KMS-11 (cell line): ENCODE results near the gene GADL1.
A peak's percentile ranks its signal among the peaks of the same experiment; 100 is the strongest.

ENCODE experiments used
- H2AFZ ChIP-seq: fragments of 200-600 bp; sonication (generic); 2 replicates; pipeline ENCODE4 v1.6.1; 2016; ENCODE audit warnings: antibody characterized with exemption, mixed run types, low read depth
- H3K27ac ChIP-seq: fragments of 200-600 bp; sonication (generic); 2 replicates; pipeline ENCODE4 v1.6.1; 2016; ENCODE audit warnings: mild to moderate bottlenecking, mixed run types
- H3K27me3 ChIP-seq: fragments of 200-600 bp; sonication (generic); 2 replicates; pipeline ENCODE4 v1.6.1; 2017; ENCODE audit warnings: mild to moderate bottlenecking, low read depth, mixed run types, moderate library complexity; ENCODE audit not compliant: insufficient read depth
- H3K36me3 ChIP-seq: fragments of 200-600 bp; sonication (generic); 2 replicates; pipeline ENCODE4 v1.6.1; 2017; ENCODE audit warnings: mild to moderate bottlenecking, mixed run types; ENCODE audit not compliant: insufficient read depth
- H3K4me1 ChIP-seq: fragments of 200-600 bp; sonication (generic); 2 replicates; pipeline ENCODE4 v1.6.1; 2016; ENCODE audit warnings: mild to moderate bottlenecking, low read depth, mixed run types; ENCODE audit not compliant: poor library complexity, severe bottlenecking
- H3K4me2 ChIP-seq: fragments of 200-600 bp; sonication (generic); 2 replicates; pipeline ENCODE4 v1.7.0; 2016; ENCODE audit warnings: mild to moderate bottlenecking, mixed run types
- H3K4me3 ChIP-seq: fragments of 200-600 bp; sonication (generic); IDR thresholded peaks from 2 replicates; pipeline ENCODE4 v1.6.1; 2017; ENCODE audit warnings: low read depth, low read length, mixed read lengths; ENCODE audit not compliant: insufficient read depth
- H3K79me2 ChIP-seq: fragments of 200-600 bp; sonication (generic); 2 replicates; pipeline ENCODE4 v1.6.1; 2016; ENCODE audit warnings: low read depth, mixed run types; ENCODE audit not compliant: insufficient read depth
- H3K9ac ChIP-seq: fragments of 200-600 bp; sonication (generic); 2 replicates; pipeline ENCODE4 v1.6.1; 2016; ENCODE audit warnings: mild to moderate bottlenecking, mixed run types
- H4K20me1 ChIP-seq: fragments of 200-600 bp; sonication (generic); 2 replicates; pipeline ENCODE4 v1.6.1; 2016; ENCODE audit warnings: mild to moderate bottlenecking, mixed run types; ENCODE audit not compliant: insufficient read depth
- CTCF ChIP-seq: fragments of 200-600 bp; sonication (generic); conservative IDR thresholded peaks from 2 replicates; pipeline ENCODE4 v1.6.1; 2017; ENCODE audit warnings: low read depth, mild to moderate bottlenecking, antibody characterized with exemption, low read length, moderate library complexity, mixed read lengths

Gene GADL1

DNA sequence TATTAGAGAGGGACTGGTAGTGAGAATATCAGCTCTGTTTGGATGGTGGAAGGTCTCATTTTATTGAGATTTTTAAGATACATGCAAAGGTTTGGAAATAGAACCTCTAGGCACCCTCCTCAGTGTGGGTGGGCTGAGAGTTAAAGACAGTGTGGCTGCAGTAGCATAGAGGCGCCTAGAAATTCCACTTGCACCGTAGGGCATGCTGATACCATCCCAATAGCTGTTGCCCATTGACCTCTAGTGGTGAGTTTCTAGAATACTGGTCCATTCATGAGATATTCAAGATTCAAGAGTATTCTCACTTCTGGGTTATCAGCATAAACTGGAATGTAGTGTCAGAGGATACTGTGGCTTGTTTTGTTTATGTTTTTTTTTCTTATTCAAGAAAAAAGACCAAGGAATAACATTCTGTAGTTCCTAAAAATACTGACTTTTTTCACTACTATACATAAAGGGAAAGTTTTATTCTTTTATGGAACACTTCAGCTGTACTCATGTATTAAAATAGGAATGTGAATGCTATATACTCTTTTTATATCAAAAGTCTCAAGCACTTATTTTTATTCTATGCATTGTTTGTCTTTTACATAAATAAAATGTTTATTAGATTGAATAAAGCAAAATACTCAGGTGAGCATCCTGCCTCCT lies 200.9 kb downstream of the GADL1 start:
- H3K4me1 ChIP-seq = no peaks in the 10 kb centered on the region
- no peak overlapping the region for H3K4me2 ChIP-seq
- no peak overlapping the region for H3K27ac ChIP-seq
- H2AFZ ChIP-seq = no peak overlapping the region
- H3K4me3 ChIP-seq = no peak overlapping the region
- no peaks in the 10 kb centered on the region for H4K20me1 ChIP-seq
- H3K36me3 ChIP-seq = no peaks in the 10 kb centered on the region
- H3K79me2 ChIP-seq = no peaks in the 10 kb centered on the region
- H3K9ac ChIP-seq = no peak overlapping the region
- peak; percentile 69 for TF ChIP-seq CTCF
- H3K27me3 ChIP-seq = no peaks in the 10 kb centered on the region

- no peaks in the 10 kb centered on the region for H3K27me3 ChIP-seq
- no peak for TF ChIP-seq CTCF
- H3K36me3 ChIP-seq = no peaks in the 10 kb centered on the region
- H3K9ac ChIP-seq = no peak overlapping the region
- H3K79me2 ChIP-seq = no peaks in the 10 kb centered on the region
- no peaks in the 10 kb centered on the region for H4K20me1 ChIP-seq
- no peak overlapping the region for H3K4me3 ChIP-seq
- H3K27ac ChIP-seq = no peak overlapping the region
- no peak overlapping the region for H3K4me2 ChIP-seq
- H2AFZ ChIP-seq = no peak overlapping the region
- no peaks in the 10 kb centered on the region for H3K4me1 ChIP-seq
Measured at GRCh38 chr3:30692498-30693130, 201.8 kb downstream of the GADL1 start.

DNA sequence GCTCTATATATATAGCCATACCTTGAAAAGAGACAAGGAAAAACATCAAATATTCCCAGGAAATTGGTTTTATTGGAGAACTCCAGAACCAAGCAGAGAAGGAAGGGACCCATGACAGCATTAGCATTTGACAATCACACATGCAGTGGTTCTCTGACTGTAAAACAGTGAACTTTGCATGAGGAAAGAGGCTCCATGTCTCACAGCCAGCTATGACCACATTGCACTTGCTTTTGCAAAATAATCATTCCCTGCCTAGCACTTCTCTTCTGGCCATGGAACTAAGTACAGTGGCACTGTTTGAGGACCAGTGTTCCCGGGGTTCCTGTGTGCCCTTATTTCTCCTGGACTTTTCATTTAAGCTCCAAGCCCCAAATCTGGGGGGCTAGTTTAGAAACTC lies 202.5 kb downstream of the GADL1 start:
- Histone ChIP-seq H3K36me3 (no peaks in the 10 kb centered on the region), H3K4me3 (no peak overlapping the region), H3K27ac (no peak overlapping the region), H4K20me1 (no peaks in the 10 kb centered on the region), H2AFZ (no peak overlapping the region), H3K4me1 (no peaks in the 10 kb centered on the region), H3K27me3 (no peaks in the 10 kb centered on the region), H3K4me2 (no peak overlapping the region), H3K79me2 (no peaks in the 10 kb centered on the region), H3K9ac (no peak overlapping the region)
- no peak for TF ChIP-seq CTCF

- no peaks in the 10 kb centered on the region for H3K36me3 ChIP-seq
- no peak overlapping the region for H3K9ac ChIP-seq
- no peak overlapping the region for H3K4me2 ChIP-seq
Measured at GRCh38 chr3:30691249-30691880, 203.1 kb downstream of the GADL1 start.

More at GRCh38 chr3:30691249-30691880, 203.1 kb downstream of the GADL1 start:
- Histone ChIP-seq H3K27ac (no peak overlapping the region), H2AFZ (no peak overlapping the region), H3K79me2 (no peaks in the 10 kb centered on the region), H3K4me3 (no peak overlapping the region), H4K20me1 (no peaks in the 10 kb centered on the region), H3K4me1 (no peaks in the 10 kb centered on the region), H3K27me3 (no peaks in the 10 kb centered on the region)
- no peak for TF ChIP-seq CTCF
